H1 (cell line): ENCODE data around the gene SCAMP2. TPM values are rescaled to one million over a fixed set of nuclear protein-coding genes. Genes with fewer than 3 reads are reported as not detected.

Experiments
- BRCA1 ChIP-seq: IDR thresholded peaks from 2 replicates; pipeline ENCODE4 v1.6.1; 2012; ENCODE audit warnings: low read depth, low read length, improper control_type of control experiment
- EP300 ChIP-seq, 2 experiments: IDR thresholded peaks; 1 replicate in 1 of 2; 2 replicates in 1 of 2; pipeline ENCODE4 v1.6.1; 2011 to 2012; ENCODE audit warnings: low read depth in 2 of 2, low read length in 2 of 2, mild to moderate bottlenecking in 2 of 2, borderline replicate concordance in 1 of 2, inconsistent platforms in 1 of 2, moderate library complexity in 1 of 2
- KDM1A ChIP-seq: fragments of 200-600, 300-600 bp; sonication (generic); IDR thresholded peaks from 2 replicates; pipeline ENCODE4 v1.7.1; 2016; ENCODE audit warnings: mild to moderate bottlenecking, low read length, borderline replicate concordance
- KDM4A ChIP-seq: IDR thresholded peaks from one replicate; pipeline ENCODE4 v1.7.1; 2012; ENCODE audit warnings: low read depth, mild to moderate bottlenecking, moderate library complexity, low read length, inconsistent platforms; ENCODE audit not compliant: severe bottlenecking
- TAF7 ChIP-seq: optimal IDR thresholded peaks from 2 replicates; pipeline ENCODE3; 2011; ENCODE audit warnings: low read depth, mild to moderate bottlenecking, inconsistent platforms, low read length, moderate library complexity, borderline replicate concordance
- TBP ChIP-seq: IDR thresholded peaks from 2 replicates; pipeline ENCODE4 v1.6.1; 2011; ENCODE audit warnings: low read depth, low read length, improper control_type of control experiment
- TCF12 ChIP-seq: IDR thresholded peaks from 2 replicates; pipeline ENCODE4 v1.6.1; 2011; ENCODE audit warnings: low read depth, mild to moderate bottlenecking, low read length
- polyA plus RNA-seq, 7 experiments: library from polyadenylated mRNA; depleted of rRNA in 3 of 7; stranded (reverse) in 5 of 7; unstranded in 2 of 7; fragments of >200 nt in 5 of 7; fragments of 200-250 nt in 2 of 7; gene quantifications; 1 replicate in 5 of 7; 2 replicates in 1 of 7; 4 replicates in 1 of 7; pipeline versions ENCODE4 v1.2.1 to v1.2.3, GENCODE V29; 2011 to 2013; ENCODE audit warnings: missing spikeins in 2 of 7, mixed read lengths in 2 of 7
- total RNA-seq: library from RNA; stranded (reverse); fragmentation: NEBNext Ultra II Directional; extraction: Animal tissue kit (Norgen Biotek cat#: 25700); gene quantifications from 2 replicates; pipeline ENCODE4 v1.2.1, GENCODE V29; 2021
- TF ChIP-seq, protein P1 (sequence below): fragments of 300-600 bp; sonication (generic); IDR thresholded peaks from 2 replicates; pipeline ENCODE4 v1.7.1; 2012; ENCODE audit warnings: low read length, moderate library complexity, mild to moderate bottlenecking, inconsistent platforms; ENCODE audit not compliant: insufficient replicate concordance
- TF ChIP-seq, protein P2 (sequence below): IDR thresholded peaks from 2 replicates; pipeline ENCODE4 v1.6.1; 2012; ENCODE audit warnings: inconsistent platforms

The SCAMP2 gene
- total and polyA plus RNA-seq, 2 of the 8 experiments (the other 6 are each of a cell fraction or from before 2014, with no cell fraction given), result 41.7 to 131 TPM

DNA sequence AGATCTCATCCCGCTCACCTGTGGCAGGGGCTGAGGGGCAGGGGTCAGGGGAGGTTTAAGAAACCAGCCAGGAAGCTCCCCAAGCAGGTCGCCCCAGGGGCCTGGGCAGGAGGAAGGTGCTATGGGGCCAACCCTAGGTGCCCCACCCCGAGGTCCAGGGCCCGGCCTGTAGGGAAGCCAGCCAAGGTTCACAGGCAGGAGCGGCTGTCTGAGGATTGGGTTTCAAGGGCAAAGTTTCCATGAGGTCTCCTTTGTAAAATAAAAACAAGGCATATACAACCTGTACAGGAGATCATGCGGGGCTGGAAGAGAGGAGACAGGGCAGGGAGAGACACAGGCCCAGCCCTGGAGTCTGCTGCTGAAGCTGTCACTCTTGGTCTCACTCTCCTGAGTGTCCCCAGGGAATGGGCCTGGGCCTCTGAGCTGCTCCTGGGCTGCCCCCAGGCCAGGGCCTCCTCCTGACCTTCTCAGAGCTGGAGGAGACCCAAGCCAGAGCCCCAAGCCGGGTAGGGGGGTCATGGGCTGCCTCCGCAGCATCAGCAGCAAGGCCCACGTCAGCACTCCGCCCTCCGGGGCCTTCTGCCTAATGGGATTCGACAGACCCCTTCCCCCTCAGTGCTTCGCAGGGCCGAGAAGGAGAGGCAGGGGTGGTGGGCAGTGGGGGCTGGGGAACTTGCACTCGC, 41.2 kb downstream of the SCAMP2 start (continued):
- TF ChIP-seq, protein P1, sequence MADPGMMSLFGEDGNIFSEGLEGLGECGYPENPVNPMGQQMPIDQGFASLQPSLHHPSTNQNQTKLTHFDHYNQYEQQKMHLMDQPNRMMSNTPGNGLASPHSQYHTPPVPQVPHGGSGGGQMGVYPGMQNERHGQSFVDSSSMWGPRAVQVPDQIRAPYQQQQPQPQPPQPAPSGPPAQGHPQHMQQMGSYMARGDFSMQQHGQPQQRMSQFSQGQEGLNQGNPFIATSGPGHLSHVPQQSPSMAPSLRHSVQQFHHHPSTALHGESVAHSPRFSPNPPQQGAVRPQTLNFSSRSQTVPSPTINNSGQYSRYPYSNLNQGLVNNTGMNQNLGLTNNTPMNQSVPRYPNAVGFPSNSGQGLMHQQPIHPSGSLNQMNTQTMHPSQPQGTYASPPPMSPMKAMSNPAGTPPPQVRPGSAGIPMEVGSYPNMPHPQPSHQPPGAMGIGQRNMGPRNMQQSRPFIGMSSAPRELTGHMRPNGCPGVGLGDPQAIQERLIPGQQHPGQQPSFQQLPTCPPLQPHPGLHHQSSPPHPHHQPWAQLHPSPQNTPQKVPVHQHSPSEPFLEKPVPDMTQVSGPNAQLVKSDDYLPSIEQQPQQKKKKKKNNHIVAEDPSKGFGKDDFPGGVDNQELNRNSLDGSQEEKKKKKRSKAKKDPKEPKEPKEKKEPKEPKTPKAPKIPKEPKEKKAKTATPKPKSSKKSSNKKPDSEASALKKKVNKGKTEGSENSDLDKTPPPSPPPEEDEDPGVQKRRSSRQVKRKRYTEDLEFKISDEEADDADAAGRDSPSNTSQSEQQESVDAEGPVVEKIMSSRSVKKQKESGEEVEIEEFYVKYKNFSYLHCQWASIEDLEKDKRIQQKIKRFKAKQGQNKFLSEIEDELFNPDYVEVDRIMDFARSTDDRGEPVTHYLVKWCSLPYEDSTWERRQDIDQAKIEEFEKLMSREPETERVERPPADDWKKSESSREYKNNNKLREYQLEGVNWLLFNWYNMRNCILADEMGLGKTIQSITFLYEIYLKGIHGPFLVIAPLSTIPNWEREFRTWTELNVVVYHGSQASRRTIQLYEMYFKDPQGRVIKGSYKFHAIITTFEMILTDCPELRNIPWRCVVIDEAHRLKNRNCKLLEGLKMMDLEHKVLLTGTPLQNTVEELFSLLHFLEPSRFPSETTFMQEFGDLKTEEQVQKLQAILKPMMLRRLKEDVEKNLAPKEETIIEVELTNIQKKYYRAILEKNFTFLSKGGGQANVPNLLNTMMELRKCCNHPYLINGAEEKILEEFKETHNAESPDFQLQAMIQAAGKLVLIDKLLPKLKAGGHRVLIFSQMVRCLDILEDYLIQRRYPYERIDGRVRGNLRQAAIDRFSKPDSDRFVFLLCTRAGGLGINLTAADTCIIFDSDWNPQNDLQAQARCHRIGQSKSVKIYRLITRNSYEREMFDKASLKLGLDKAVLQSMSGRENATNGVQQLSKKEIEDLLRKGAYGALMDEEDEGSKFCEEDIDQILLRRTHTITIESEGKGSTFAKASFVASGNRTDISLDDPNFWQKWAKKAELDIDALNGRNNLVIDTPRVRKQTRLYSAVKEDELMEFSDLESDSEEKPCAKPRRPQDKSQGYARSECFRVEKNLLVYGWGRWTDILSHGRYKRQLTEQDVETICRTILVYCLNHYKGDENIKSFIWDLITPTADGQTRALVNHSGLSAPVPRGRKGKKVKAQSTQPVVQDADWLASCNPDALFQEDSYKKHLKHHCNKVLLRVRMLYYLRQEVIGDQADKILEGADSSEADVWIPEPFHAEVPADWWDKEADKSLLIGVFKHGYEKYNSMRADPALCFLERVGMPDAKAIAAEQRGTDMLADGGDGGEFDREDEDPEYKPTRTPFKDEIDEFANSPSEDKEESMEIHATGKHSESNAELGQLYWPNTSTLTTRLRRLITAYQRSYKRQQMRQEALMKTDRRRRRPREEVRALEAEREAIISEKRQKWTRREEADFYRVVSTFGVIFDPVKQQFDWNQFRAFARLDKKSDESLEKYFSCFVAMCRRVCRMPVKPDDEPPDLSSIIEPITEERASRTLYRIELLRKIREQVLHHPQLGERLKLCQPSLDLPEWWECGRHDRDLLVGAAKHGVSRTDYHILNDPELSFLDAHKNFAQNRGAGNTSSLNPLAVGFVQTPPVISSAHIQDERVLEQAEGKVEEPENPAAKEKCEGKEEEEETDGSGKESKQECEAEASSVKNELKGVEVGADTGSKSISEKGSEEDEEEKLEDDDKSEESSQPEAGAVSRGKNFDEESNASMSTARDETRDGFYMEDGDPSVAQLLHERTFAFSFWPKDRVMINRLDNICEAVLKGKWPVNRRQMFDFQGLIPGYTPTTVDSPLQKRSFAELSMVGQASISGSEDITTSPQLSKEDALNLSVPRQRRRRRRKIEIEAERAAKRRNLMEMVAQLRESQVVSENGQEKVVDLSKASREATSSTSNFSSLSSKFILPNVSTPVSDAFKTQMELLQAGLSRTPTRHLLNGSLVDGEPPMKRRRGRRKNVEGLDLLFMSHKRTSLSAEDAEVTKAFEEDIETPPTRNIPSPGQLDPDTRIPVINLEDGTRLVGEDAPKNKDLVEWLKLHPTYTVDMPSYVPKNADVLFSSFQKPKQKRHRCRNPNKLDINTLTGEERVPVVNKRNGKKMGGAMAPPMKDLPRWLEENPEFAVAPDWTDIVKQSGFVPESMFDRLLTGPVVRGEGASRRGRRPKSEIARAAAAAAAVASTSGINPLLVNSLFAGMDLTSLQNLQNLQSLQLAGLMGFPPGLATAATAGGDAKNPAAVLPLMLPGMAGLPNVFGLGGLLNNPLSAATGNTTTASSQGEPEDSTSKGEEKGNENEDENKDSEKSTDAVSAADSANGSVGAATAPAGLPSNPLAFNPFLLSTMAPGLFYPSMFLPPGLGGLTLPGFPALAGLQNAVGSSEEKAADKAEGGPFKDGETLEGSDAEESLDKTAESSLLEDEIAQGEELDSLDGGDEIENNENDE, result no peak
- no peak for TF ChIP-seq TCF12
- TF ChIP-seq KDM1A, result no peak
- no peak for TF ChIP-seq EP300 (IDR thresholded peaks at IDR 0.05; ENCODE audit: borderline replicate concordance in 1 of 2, low read depth in 2 of 2, low read length in 2 of 2)
- no peak for TF ChIP-seq BRCA1
- TF ChIP-seq, protein P2, sequence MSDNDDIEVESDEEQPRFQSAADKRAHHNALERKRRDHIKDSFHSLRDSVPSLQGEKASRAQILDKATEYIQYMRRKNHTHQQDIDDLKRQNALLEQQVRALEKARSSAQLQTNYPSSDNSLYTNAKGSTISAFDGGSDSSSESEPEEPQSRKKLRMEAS, result no peak
- TF ChIP-seq TBP, result no peak
- TF ChIP-seq KDM4A, result no peak
- TF ChIP-seq TAF7, result no peak
